Measurements from ENCODE around the gene FBLN1.

Gene FBLN1

GRCh38 chr22:45571089-45571488 is 68.4 kb downstream of the FBLN1 start:
- DNase-seq (ENCODE audit: low read depth) = no peak

DNA sequence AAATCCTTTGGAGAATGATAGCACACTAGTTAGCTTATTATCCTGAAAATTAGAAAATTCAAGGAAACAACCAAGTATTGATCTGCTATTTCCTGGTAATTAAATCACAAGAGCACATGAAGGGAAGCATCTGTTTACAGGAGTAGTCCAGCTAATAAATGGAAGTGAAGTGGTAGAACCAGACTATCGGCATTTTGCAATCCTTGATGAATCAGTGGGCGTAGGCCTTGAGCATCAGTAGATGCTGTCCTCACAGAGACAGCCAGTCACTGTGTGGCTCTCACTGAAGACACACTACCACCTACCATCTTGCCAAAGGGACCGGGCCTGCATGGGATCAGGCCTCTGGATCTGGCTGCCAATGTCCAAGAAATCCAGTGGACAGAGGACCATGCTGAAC is 69.8 kb downstream of the FBLN1 start:
- DNase-seq (ENCODE audit: low read depth) = no peak

GRCh38 chr22:45574069-45574703 is 71.5 kb downstream of the FBLN1 start:
- DNase-seq (ENCODE audit: low read depth) = no peak

GRCh38 chr22:45575173-45575572 is 72.5 kb downstream of the FBLN1 start:
- no peak for DNase-seq (ENCODE audit: low read depth)

- DNase-seq (ENCODE audit: low read depth) = no peak
These were observed 73.1 kb downstream of the FBLN1 start for GRCh38 chr22:45575607-45576272.

DNA sequence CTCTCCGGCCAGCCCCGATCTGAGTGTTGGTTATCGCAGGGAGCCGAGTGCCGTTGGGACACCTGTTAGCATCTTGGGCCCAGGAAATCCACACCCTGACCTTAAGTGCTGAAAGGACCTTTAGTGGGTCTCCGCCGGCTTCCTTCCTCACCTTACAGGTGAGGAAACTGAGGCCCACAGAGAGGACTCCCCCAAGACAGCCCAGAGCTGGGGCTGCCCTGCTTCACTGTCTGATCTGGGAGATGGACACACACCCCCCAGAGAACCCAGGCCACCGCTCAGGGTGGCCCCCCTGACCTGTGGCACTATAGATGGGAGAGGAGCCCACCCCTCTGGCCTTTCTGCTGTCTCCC is 73.6 kb downstream of the FBLN1 start:
- DNase-seq (ENCODE audit: low read depth) = no peak

DNA sequence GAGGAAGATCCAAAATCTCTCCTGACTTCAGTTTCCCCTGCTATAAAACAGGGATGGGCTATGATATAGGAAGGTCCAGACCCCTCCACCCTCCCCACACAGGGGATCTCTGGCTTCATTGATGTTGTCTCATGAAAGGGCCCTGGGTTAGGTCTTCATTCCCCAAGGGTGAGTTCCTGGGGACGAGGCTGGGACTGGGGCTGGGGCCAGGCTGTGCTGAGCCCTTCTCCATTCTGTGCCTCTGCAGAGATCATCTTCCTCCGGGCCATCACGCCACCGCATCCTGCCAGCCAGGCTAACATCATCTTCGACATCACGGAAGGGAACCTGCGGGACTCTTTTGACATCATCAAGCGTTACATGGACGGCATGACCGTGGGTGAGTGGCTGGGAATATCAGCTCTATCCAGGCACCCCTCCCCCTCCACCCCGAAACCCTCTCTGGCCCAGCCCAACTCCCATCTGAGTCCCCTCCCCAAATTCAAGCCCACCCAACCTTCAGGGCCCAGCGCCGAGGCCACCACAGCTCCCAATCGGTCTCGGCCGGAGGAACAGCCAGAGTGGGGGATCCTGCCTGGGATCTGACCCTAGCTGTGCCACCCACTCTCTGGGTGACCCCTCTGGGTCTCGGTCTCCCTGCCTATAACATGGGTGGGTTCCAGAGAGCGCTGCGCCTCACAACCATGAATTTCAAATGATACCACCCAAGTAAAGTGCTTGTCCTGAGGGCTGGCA is 74.2 kb downstream of the FBLN1 start:
- DNase-seq (ENCODE audit: low read depth) = no peak

GRCh38 chr22:45577746-45578523 is 75.3 kb downstream of the FBLN1 start:
- DNase-seq (ENCODE audit: low read depth) = peak; percentile 68

GRCh38 chr22:45578524-45579147 is 76.0 kb downstream of the FBLN1 start:
- no peak for DNase-seq (ENCODE audit: low read depth)

DNA sequence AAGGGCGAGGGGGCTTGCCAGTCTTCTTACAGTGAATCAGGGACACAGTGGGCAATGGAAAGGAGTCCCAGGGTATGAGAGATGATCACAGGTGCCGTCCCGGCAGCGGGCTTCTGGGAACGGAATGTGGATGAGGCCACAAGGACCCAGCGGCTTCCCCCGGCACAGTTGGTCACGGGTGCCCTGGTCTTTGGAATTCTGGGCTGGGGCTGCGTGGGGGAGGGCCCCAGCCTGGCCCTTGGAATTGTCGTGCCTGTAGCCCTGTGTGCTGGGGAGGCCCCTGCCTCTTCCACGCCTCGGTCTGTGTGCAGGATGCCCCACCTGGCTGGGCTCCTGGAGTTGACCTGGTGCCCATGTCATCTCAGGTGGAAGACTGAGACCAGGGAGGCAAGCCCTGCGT is 76.6 kb downstream of the FBLN1 start:
- no peak for DNase-seq (ENCODE audit: low read depth)

DNA sequence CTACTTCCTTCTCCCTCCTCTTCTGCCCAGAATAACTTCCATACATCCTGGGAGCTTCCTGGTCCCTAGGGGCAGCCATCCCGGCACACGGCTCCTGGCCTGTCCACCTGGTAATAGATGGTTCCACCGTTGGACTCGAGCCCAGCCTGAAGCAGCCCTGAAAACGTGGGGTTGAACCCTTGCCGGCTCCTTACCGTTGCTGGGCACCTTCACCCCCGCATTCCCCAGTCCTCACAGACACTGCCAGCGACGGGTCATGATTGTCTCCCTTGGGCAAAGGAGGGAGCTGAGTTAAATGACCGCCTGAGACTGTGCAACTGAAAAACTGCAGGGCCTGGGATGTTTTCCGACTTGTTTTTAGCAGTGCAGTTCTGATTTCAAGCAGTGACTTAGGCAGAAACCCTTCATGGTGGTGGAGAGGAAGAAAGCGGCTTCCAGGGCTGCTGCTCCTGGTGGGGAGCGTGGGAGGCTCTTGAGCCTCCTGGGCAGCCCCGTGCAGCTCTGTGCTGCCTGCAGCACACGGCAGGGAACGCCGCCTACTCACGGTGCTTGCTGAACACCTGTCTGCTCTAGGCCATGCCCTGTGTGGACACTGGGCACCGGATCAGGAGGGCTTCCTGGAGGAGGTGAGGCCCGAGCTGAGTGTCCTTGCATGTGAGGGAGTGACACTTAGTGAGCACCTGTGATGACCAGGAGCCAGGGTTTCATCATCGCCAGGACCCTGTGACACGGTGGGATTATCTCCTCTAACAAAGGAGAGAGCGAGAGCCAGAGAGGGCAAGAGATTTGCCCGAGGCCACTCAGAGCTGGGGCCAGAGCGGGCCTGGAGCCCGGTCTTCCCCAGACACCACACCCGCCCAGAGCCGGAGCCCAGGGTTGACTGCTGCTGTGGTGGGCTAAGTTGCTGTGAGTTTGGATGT is 77.4 kb downstream of the FBLN1 start:
- DNase-seq (ENCODE audit: low read depth) = no peak

GRCh38 chr22:45580726-45581381 is 78.2 kb downstream of the FBLN1 start:
- DNase-seq (ENCODE audit: low read depth) = no peak

DNA sequence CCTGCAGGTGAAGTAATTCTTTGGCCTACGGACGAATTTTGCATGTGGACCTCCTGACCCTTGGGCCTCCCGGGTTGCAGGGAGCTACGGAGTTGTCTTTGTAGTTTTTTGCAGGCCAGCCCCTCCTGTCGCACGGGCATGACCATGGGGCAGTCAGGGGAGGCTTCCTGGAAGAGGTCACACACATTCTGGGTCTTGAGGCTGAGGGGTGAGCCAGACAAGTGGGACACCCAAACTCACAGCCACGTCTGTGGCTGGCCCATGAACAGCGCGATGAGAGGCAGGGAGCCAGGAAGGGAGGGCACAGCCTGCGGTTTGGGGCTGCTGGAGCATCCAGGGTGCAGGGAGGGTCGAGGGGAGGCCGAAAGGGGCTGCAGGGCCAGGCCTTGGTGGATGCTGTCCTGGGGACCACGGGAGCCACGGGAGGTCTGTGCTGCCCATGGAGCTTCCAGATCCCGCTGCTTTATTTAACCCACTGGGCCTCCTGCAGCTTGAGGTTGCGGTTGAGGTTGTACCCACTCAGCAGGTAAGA is 78.9 kb downstream of the FBLN1 start:
- DNase-seq (ENCODE audit: low read depth) = no peak

GRCh38 chr22:45582236-45582954 is 79.7 kb downstream of the FBLN1 start:
- DNase-seq (ENCODE audit: low read depth) = no peak

GRCh38 chr22:45582955-45583320 is 80.3 kb downstream of the FBLN1 start:
- DNase-seq (ENCODE audit: low read depth) = no peak

- DNase-seq (ENCODE audit: low read depth) = no peak
These were observed 80.8 kb downstream of the FBLN1 start for GRCh38 chr22:45583504-45583903.

DNA sequence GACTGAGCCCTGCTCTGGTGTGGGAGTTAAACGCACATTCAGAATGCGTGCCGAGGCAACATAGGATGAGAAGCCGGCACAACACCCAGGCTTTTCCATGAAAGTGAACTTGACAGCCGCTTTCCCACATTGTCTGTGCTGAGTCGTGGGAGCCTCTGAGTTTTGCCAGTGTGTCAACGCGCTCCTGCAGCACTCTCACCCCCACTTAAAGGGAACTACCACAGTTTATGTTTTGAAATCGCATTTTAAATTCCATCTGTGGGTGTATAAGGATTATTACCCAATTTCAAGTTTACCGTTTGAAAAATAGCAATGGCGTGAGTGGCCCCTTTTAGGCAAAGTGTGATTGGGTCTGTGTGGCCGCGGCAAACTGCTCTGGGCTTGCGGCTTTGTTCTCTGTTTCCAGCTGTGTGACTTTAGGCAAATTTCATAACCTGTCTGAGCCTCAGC is 81.5 kb downstream of the FBLN1 start:
- DNase-seq (ENCODE audit: low read depth) = no peak

DNA sequence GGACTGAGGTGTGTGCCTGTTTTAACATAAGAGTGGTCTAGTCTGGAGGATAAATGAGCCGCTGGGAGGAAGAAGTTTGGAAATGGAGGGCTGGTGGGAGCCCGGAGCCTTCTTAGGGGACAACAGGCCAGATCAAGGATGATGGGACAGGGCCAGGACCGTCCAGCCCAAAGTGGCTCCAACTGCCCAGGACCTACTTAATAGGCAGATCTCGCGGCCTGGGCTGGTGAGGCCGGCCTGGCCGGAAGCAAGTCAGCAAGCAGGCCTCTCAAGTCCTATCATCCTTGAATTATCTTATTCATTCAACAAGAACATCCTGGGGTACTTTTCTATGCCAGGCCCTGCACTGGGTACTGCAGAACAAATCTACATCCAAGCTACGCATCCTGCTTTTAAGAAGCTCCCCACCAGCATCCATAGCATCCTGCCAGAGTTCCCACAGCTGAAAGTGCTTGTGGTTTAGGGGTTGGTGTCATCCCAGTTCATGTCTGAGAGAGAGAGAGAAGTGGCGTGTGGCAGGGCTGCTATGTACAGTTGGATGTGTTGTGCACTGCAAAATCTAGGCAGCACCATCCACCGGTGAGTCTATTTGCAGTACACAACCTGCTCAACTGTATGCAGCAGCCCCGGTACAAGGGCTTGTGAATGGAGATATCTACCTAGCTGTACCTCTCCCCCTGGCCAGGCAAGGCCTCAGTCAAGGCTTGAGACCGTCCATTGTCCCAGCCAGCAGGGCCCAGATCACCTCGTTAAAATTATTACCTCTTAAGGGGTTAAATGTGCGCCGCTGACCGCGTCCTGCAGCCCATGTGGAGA is 82.1 kb downstream of the FBLN1 start:
- no peak for DNase-seq (ENCODE audit: low read depth)

- no peak for DNase-seq (ENCODE audit: low read depth)
These were observed 82.7 kb downstream of the FBLN1 start for GRCh38 chr22:45585437-45585755.

Data from activated T-cell treated with anti-CD3 and anti-CD28 coated beads for 48 hours (primary cell).